AG20443 (cell line): Measurements from ENCODE around the gene GYPE.
"Not testable (repeated sequence)": the region's sequence is repeated elsewhere in the genome, so short reads cannot be mapped to it uniquely, and the experiment has no call there.

Experiments
- DNase-seq: peaks from one replicate; pipeline ENCODE4 v3.0.0; 2012; ENCODE audit warnings: low spot score, mixed read lengths

GYPE gene

DNA sequence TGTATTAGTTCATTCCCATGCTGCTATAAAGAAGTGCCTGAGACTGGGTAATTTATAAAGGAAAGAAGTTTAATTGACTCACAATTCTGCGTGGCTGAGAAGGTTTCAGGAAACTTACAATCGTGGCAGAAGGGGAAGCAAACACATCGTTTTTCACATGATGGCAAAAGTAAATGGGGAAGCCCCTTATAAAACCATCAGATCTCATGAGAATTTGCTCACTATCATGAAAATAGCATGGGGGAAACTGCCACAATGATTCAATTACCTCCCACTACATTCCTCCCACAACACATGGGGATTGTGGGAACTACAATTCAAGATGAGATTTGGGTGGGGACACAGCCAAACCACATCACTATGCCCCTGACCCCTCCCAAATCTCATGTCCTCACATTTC is 35.4 kb downstream of the GYPE start:
- not testable (repeated sequence) for DNase-seq

DNA sequence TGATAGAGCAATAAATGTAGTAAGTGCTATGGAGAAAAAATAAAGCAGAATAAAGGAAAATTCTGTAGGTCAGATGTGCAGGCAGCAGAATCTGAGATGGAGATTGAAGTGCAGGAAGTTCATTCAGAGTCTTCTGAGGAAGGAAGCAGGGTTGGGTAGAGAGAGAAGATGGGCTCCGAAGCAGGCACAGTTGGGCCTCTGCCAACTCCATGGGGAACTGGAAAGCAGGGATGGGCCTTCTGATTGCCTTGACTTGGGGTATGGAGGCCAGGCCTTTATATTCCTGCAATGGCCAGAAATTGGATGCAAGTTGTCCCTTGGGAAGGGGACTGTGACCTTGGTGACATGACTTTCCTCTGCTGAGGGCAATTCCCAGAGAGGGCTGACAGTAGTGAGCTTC is 42.6 kb downstream of the GYPE start:
- not testable (repeated sequence) for DNase-seq

DNA sequence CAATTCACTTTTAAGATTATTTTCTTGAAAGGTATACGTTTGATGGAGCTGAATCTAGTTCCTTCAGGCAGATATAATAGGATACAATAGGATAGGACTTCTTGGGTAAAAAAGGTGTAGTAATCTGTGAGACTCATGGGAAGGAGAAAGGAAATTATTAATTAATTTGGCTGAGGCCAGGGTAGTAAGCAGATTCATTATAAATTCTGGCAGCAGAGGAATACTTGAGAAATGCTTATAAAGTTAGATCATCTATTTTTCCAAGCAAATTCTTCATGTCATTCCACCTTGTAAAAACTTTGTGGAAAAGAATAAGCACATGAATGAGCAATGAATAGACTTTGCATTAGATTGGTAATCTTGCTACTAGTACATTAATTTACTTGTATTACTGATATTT is 46.9 kb downstream of the GYPE start:
- DNase-seq, result no peak

DNA sequence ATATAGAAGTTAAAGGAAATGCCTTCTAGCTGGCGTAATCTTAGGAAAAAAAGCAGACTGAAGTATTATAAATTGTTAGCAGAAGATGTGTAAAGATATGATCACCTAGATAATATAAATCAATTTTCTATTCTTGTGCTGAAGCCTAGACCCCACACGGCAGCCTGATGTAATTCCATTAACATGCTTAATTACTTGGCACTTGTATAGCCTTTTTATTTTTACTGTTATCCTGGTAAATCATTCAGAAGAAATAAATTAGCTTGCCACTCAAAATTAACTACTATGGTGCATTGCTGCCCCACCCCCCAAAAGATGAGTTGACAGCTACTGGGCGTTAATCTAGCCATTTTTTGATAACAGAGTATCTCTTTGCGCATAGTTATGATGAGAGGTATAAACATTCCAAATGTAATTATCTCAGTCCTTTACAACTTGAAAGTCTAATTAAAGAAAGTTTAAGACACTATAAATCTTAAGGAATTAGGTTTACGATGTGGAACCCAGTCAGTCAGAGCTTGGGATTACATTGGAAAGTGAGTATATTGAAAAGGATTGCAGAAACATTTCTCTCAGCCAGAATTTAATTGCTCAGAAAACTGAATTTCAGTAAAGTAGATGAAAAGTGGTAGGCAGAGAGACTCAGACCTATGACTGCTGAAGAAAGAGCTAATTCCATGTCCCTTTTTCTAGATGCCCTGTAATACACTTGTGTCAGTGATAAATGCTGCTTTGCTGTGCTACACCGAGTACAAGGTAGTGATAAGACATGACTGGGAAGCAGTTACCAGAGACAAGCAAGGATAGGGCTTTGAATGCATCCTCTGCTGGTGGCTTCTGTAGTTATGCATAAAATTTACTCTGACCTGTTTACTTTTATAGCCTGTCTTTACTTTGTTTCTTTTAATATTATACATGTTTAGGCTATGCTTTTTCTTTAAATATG is 47.7 kb downstream of the GYPE start:
- DNase-seq, result not testable (repeated sequence)

DNA sequence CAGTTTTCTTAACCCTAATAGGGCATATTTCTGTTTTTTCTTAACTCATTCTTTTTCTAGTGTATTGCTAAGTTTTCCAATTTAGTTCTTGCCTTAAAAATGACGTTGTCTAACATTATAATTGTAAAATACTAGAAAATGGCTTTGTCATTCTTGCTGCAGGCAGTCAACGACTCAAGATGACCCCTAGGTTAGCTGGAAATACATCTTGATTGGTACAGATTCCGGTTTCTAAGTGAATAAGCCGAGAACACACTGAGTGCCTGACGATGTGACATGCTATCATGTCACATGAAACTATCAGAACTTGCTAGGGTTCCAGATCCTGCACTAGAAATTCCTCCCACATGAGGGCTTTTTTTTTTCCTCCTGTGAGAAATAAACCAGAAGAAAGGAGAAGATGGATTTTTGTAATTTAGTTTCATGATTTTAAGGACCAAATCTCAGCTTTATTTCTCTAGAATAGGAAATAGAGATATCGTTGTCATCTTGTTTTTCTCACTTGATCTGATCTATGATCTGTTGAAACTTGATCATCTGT is 49.3 kb downstream of the GYPE start:
- DNase-seq, result not testable (repeated sequence)

DNA sequence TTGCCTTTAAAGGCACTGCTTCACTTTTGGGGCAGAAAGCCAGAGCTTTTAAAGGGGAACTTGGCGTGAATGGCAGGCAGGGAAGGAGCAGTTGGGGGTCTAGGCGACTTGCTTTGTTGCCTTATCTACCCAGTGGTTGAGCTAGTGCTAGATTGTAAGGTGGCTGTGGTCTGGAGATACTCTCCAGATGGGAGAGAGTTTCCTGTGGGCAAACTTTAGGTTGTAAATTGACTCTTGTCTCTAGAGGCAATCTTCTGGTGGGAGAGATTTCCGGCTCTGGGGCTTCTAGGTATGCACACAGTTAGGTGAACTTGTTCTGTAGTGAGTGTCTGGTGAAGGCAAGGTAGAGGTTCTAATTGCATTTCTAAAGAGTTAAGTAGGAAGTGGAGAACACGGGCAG is 50.7 kb downstream of the GYPE start:
- DNase-seq, result not testable (repeated sequence)

DNA sequence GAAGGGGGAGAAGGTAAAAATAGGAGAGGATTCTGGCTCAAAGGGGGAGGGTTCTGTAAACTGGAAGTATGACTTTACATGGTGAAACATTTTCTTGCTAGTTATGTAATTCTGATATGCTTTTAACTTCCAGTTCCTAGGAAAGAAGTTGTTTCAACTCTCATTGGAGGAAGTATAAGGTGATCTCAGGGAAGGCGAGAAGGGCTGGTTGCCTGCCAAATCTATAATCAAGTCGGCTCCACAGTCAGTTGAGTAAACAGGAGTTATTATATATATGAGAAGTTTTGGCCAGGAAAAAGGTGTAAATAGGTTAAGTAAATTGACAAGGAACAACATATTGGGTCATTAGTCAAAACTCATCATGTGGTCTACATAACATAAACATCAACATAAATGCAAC is 56.1 kb downstream of the GYPE start:
- not testable (repeated sequence) for DNase-seq

DNA sequence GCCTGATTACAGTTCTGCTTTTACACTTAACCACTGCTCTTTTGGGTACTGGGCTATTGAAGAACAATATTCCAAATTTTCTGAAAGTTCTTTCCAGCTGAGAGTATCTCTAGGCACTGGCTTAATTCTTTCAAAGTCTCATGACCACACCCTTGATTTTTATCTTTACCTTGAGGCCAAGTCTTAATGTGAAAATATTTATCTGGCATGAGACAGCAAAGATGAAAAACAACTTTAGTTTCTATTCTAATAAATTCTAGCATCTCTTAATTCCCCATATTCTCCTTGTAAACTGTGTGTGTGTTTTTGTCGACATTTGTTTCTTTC is 61.9 kb downstream of the GYPE start:
- not testable (repeated sequence) for DNase-seq

DNA sequence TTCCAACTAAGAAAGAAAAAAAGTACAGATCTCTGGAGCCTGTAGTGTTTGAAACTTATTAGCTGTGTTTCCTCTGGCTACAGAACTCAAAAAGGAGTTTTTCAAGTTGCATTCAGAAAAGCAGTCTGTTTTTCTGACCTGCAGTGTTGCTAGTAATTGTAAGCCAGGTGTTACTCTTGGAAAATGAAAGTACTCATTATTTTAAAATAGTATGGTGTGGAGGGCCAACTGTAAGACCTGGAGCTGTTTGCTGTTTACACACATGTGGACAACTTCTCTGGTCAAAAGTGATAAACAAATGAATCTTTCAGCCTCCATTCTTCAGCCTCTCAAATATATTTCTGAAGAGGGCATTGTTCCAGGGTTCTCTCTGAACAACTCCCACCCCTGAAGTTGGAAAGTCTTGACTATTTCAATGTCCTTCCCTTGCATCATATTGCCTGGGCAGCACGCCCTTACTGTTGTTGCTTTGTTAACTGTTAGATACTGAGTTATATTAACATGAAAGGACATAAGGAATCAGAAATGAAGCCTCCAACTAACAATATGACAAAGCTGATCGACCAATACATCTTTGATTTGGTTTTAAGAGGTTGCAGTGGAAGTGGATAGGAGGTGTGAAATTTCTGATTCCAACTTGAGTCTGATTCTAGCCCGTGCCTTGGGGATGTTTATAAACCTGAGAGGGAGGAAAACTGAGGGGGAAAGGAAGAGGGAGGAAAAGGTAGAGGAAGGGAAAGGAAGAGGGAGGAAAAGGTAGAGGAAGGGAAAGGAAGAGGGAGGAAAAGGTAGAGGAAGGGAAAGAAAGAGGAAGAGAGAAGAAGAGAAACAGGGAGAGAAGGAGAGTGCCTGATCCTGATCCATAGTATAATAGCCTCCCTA is 62.5 kb downstream of the GYPE start:
- not testable (repeated sequence) for DNase-seq

DNA sequence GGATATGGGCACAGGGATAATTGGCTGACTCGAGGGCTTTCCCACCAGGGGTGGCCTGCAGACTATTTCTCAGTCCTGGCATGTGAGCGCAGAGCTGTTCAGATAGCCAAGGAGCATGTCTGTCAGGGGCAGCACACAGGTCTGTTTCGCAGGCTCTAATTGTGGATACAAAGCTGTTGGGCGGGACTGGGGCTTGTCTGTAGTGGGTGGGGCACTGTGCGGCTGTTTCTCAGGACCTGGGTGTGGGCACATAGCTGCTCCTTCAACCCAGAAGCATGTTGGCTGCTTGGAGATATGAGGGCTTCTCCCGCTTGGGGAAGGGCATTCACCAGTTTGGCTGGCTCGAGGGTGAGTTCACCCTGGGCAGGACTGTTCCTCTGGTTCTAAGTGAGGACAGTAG is 65.9 kb downstream of the GYPE start:
- DNase-seq, result not testable (repeated sequence)

DNA sequence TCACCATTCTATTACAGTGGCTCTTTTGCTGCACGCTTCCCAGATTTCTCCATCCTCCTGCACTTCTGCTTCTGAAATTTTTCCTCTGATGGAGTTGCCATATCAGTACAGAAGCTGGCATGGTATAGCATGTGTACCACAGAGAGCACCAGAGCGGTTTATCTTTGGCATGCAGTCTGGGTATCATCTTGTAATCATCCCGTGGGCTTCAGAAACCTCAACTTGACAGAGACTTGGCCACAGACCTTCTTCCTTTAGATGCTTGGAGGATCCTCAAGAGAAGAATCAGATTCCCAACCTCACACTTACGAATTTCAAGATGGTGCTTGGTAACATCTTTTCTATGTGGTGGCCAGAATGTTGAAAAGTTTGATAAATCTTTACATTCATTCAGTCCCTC is 71.2 kb downstream of the GYPE start:
- not testable (repeated sequence) for DNase-seq

DNA sequence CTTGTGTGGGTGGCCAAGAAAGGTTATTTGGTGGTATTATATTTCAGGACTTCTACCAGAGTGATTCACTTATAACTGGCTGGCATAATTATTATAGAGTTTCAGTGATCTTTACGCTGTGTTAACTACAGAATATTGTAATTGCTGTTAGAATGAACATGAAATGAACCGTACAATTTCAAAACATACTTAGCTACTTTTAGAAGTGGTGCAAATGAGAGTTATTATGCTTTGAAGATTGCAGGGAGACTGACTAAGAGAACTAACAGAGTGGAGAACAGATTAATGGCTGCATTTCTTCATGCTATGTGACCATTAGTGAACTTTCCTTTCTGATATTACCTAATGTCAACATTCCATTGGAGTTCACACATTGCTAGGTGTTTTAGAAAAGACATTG is 71.7 kb downstream of the GYPE start:
- not testable (repeated sequence) for DNase-seq

DNA sequence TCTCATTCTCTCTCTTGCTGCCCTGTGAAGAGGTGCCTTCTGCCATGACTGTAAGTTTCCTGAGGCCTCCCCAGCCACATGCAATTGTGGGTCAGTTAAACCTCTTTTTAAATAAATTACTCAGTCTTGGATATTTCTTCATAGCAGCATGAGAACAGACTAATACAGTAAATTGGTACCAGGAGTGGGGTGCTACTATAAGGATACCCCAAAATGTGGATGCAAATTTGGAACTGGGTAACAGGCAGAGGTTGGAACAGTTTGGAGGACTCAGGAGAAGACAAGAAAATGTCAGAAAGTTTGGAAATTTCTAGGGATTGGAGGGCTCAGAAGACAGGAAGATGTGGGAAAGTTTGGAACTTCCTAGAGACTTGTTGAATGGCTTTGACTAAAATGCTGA is 74.8 kb downstream of the GYPE start:
- DNase-seq, result not testable (repeated sequence)

DNA sequence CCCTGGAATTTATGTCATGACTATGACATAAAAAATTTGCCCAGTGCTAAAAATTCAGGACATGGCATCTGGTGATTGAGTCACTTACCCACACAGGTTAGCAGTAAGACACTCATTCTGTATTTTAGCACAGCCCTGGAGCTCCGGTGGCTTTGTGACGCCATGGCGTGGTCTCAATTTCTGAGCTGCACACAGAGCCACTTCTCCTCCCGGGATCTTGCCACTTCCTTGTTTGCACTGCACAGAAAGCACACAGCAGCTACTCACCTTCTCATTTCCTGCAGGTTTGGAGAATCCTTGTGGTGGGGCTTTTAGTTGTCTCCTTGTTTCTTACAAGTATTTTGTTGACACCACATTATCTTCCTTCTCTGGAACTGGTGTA is 76.1 kb downstream of the GYPE start:
- DNase-seq, result not testable (repeated sequence)
